BJ (cell line): ENCODE measurements around the gene THAP3. TPM values are rescaled to one million over a fixed set of nuclear protein-coding genes. Genes with fewer than 3 reads are reported as not detected.

Source experiments
- CTCF ChIA-PET: fragments of 350-600 bp; formaldehyde crosslinking; extraction: SDS; loops from one replicate; lab custom pipeline; 2021; ENCODE audit warnings: antibody characterized with exemption, inconsistent platforms; lab: Yijun Ruan, JAX
- POLR2A ChIA-PET: fragments of 300-600 bp; sonication (Branson Sonifier 250); formaldehyde crosslinking; extraction: SDS; loops from one replicate; lab custom pipeline; 2021; ENCODE audit warnings: antibody characterized with exemption; lab: Charles Lee
- DNase-seq: peaks from one replicate; pipeline ENCODE4 v3.0.0-alpha.2; 2011; ENCODE audit warnings: low read depth
- H3K27me3 ChIP-seq: 2 replicates; pipeline ENCODE4 v1.6.0; 2011; ENCODE audit warnings: low read length; ENCODE audit not compliant: control insufficient read depth, insufficient read depth
- H3K36me3 ChIP-seq: 2 replicates; pipeline ENCODE4 v1.5.1; 2011; ENCODE audit warnings: low read length; ENCODE audit not compliant: control insufficient read depth, insufficient read depth
- H3K4me3 ChIP-seq: 2 replicates; pipeline ENCODE4 v1.5.1; 2011; ENCODE audit warnings: low read depth, mild to moderate bottlenecking, control low read depth, low read length
- CTCF ChIP-seq: IDR thresholded peaks from 2 replicates; pipeline ENCODE4 v1.5.1; 2011; ENCODE audit warnings: low read depth, mild to moderate bottlenecking, control low read depth, inconsistent platforms, low read length, moderate library complexity; ENCODE audit not compliant: insufficient read depth
- polyA minus RNA-seq: library from RNA; depleted of rRNA, polyadenylated mRNA; stranded (reverse); fragments of >200 nt; gene quantifications from 2 replicates; pipeline ENCODE4 v1.2.3, GENCODE V29; 2011; rRNA and poly(A)+ RNA removed
- polyA plus RNA-seq: library from polyadenylated mRNA; depleted of rRNA; stranded (reverse); fragments of >200 nt; gene quantifications from 2 replicates; pipeline ENCODE4 v1.2.3, GENCODE V29; 2011; rRNA removed

The THAP3 gene
- polyA plus RNA-seq (8.6 and 12.5 TPM in 2 replicates), polyA minus RNA-seq (5.8 and 13.6 TPM in 2 replicates)

- Histone ChIP-seq H3K27me3 (no peaks in the 10 kb centered on the region), H3K4me3 (peak within 1 kb of the TSS; percentile 71), H3K36me3 (peaks cover 46% of the 10 kb centered on the region)
- ChIA-PET POLR2A (interaction anchor here (0.9 kb wide), 1 partner anchor 11 kb away, joined by 5 read pairs; no protein-coding TSS in a partner anchor), CTCF (interaction anchor here (1.0 to 1.5 kb wide), 2 partner anchors 21 to 22 kb away, joined by 3 to 8 read pairs; no protein-coding TSS in a partner anchor)
- TF ChIP-seq CTCF: no peak
- no peak for DNase-seq
Observed at GRCh38 chr1:6624710-6625583, at the start of gene THAP3. Gene THAP3 (plus strand): TSS chr1:6624868. CDS start chr1:6625219, 351 bp downstream.

- no peaks in the 10 kb centered on the region for H3K36me3 ChIP-seq
- ChIA-PET CTCF (interaction anchor here (0.7 to 1.3 kb wide), 4 partner anchors 9 to 57 kb away, joined by 3 to 4 read pairs (median 4); partner anchors contain the start of gene TAS1R1), POLR2A (no interaction called here)
- H3K27me3 ChIP-seq: no peaks in the 10 kb centered on the region
- DNase-seq: no peak
- no peak for TF ChIP-seq CTCF
- H3K4me3 ChIP-seq: no peak overlapping the region
Observed at GRCh38 chr1:6577831-6578525, 46.7 kb upstream of the THAP3 start.

GRCh38 chr1:6578624-6579373, 45.9 kb upstream of the THAP3 start:
- DNase-seq: no peak
- H3K36me3 ChIP-seq: no peaks in the 10 kb centered on the region
- H3K4me3 ChIP-seq: no peak overlapping the region
- TF ChIP-seq CTCF: no peak
- ChIA-PET CTCF (interaction anchor here (1.1 to 1.3 kb wide), 2 partner anchors 24 to 56 kb away, joined by 4 read pairs; partner anchors contain the start of gene TAS1R1), POLR2A (no interaction called here)
- no peaks in the 10 kb centered on the region for H3K27me3 ChIP-seq

GRCh38 chr1:6579374-6580118, 45.1 kb upstream of the THAP3 start, which contains the start of gene ZBTB48:
Gene ZBTB48 (plus strand): TSS chr1:6579994. CDS start chr1:6580610, 616 bp downstream.
- POLR2A ChIA-PET: interaction anchor here (0.7 kb wide), 1 partner anchor 9 kb away, joined by 7 read pairs; no protein-coding TSS in a partner anchor
- Histone ChIP-seq H3K36me3 (no peaks in the 10 kb centered on the region), H3K27me3 (no peaks in the 10 kb centered on the region), H3K4me3 (peak within 1 kb of the TSS; percentile 97)
- CTCF ChIA-PET: interaction anchor here (0.6 to 2.3 kb wide), 5 partner anchors 10 to 89 kb away, joined by 3 to 10 read pairs (median 3); partner anchors contain the start of genes NOL9 and TAS1R1
- no peak for TF ChIP-seq CTCF
- peak; percentile 76 for DNase-seq
